GM19468 (cell line): ENCODE results near the gene CYBA.

Experiments used
- ATAC-seq: cut with Tn5 transposase; IDR thresholded peaks from one replicate; pipeline ENCODE4 v1.9.1; 2021; ENCODE audit warnings: mild to moderate bottlenecking, moderate library complexity, moderate number of reproducible peaks; ENCODE audit not compliant: unreplicated experiment; ENCODE audit errors: extremely low read depth

Gene CYBA

DNA sequence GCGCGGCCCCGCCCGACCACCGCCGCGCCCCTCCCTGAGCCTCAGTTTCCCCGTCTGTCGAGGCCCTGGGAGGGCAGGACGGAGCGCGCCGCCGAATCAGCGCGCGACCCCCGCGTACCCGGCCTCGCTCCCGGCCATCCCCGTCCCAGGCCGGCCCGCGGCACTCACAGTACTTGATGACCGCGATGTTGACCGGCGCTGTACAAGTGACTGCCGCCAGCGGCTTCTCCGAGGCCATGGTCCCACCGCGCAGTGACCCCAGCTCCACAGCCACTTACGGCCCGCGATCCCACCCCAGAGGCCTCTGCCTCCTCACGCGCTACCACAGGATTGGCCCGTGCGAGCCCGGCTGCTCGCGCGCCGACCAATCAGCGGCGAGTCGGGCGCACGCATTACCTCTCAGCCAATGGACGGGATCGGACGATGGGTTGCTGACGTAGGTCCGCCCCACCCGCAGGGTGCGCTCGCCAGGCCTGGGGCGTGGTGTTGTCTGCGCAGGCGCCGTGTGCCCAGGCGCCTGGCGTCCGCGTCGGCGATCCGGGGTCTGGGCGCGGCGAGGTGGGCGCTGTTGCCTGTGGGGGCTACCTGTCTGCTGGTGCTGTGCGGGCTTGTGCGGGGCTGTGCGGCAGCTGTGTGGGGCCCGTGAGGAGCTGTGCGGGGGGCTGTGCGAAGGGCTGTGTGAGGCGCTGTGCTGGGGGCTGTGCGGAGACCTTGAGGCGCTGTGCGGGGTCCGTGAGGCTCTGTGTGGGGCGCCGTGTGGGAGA lies 12.2 kb upstream of the CYBA start, which contains the start of gene MVD:
Gene MVD (minus strand): TSS at position 249 of the 764 bp plus-strand sequence. CDS start 11 bp downstream, at position 238.
- peak; percentile 94 for ATAC-seq

DNA sequence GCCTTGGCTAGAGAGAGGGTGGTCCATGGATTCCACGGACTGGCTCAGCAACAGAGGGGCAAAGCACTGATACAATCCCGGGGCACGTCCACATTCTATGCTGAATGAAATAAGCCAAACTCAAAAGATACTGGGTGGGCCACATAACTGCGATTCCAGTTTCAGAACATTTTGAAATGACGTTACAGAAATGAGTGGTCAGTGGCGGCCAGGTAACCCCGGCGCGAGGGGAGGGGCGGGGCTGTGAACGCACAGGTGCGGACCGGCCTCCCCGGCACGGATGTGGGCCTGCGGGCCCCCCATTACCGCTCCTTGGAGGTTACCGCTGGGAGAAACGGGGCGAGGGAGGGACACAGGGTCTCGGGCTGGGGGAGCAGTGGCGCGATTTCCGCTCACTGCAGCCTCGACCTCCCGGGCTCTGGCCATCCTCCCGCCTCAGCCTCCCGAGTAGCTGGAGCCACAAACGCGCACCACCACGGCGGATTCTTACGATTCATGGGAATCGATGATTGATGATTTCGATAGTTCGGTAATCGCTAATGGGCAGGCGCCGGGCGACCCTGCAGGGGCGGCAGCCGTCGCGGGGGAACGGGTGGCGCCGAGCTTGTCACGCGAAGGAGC lies 11.5 kb upstream of the CYBA start:
- no peak for ATAC-seq

DNA sequence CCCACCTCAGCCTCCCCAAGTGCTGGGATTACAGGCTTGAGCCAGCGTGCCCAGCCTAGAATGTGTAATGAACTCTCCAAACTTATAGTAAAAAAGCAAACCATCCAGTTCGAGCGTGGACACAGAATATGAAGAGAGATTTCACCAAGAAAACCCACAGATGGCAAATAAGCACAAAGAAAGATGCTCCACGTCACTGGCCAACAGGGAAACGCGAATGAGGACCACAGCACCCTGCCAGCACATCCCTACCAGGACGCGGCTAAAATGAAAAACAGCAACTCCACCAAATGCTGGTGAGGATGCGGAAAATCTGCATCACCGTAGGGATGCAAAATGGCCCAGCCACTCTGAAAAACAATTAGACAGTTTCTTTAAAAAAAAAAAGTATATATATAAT lies 10.6 kb upstream of the CYBA start:
- ATAC-seq = no peak

DNA sequence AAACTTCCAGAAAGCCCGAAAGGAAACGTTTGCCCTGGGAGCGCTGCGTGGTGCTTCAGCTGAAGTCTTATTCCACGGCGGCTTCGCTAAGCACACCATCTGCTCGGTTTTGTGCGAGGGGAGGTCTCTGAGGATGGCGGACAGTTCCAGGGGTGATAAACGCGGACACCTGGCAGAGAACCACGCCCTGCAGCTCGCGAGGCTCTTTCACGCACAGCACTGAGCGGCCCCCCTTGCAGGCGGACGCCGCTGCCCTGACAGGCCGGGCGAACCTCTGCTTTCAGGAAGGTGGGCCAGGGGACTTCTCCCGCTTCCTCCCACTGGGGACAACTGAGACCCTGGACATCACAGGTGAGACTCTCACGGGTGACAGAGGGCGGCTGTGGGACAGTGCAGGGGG lies 8.3 kb upstream of the CYBA start:
- ATAC-seq = no peak

DNA sequence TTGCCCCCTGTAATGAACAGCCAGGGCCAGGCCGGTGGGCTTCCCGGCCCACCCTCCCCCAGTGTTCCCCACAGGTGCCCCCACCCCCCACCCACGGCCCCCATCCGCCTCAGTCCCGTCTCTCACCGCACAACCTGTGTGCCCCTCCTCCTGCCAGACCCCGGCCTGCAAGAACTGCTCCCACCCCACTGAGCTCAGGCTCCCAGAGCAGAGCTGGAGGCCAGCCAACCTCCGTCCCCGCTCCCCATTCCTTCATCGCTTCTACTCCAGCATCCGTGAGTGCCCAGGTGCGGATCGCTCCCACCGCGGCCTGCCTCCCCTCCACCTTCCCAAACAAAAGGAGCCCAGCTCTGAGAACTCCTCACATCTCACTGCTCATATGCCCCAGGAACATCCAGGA lies 7.9 kb upstream of the CYBA start:
- no peak for ATAC-seq

DNA sequence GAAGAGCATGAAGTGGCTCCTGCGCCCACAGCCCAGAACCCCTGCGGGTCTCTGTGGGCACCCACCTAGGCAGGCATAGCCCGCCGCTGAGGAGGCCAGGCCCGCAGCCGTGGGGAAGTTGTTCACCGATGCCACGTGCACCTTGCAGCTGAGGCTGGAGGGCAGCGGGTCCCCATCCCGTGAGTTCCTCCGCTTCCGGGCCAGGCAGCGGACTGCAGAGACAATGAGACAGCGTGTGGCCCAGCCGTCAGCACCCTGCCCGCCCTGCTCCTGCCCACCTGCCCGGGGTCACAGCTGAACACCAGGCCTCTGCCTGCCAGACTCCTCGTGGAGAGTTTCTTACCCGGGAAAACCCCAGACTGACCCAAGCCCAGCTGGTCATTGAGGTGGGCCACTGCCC lies 6.5 kb upstream of the CYBA start:
- no peak for ATAC-seq

DNA sequence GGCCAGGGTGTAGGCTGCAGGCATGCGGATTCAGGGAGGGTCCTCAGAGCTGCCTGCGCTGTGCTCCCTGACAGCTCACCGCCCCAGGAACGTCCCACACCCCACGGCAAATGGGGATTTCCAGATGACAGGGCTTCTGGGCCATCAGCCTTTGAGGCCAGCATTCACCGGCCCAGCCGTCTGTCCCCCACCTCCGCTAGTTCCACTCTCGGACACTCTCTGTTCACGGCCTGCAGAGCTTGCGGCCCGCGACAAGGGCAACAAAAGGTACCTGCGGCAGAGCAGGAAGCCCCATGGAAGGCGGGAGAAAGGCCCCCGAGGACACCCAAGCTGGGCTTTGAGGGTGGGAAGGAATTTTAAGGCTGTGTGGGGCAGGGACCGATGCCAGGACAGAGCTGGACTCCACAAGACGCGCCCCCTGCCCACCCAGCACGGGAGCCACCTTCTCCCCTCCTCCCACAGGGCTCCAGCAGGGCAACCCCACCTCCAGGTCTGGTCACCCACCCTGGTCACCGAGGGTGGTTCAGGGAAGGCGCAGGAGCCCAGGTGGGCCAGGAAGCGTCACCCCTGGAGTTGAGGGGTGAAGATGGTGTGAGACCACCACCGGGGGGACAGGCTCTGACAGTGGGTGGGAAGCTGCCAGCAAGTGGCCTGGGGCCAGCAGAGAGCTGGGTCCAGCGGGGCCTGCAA lies 5.6 kb upstream of the CYBA start:
- ATAC-seq = no peak

DNA sequence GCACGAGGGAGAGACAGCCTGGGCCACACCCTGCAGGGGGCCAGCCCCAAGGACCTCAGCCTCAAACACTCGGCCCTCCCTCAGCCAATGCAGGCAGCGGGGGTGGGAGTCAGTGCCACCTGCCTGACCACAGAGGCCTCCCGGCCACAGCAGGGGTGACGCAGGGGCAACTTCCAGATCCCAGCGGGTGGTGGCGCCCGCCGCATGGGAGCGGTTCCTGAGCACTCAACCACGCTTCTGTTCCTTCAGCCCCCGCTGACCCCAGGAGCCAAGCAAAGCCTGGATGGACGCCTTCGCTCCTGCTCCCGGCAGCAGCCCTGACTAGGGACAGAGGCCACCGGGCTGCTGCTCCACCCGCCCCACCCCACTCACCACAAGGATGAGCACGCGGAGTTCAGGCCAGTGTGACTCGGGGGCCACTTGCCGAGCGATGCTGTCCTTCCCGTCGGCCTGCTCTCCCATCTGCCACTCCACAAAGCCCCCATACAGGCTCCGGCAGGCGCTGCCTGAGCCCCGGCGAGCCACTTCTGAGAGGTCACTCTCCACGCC lies 5.0 kb upstream of the CYBA start:
- no peak for ATAC-seq

DNA sequence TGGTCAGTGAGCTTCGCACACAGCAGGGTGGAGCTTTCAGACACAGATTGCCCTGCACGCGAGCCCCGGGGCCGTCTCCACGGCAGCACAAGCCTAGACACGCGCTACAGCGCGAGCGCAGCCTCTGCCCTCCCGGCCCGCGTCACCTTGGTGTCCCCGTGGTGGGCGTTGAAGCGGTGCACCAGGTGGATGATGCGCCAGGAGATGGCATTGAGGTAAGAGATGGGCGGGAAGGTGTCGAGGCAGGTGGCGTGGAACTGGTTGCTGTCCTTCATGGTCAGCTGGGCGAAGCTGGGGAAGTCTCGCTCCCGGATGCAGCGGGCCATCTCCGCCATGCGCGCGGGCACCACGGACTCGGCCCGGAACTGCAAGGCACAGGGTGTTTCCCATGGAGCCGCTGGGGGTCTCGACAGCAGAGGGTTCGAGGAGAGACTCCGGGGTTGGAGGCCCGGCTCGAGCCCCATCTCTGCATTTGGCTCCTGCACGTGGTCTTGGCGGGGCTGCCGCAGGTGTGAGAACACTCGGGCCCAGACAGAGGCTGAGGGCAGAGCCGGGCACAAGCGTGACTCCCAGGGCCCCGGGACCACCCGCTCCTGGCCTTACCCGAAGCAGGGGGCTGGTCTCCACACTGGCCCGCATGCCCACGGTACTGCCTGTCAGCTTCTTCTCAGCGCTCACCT lies 4.3 kb upstream of the CYBA start:
- ATAC-seq = no peak

DNA sequence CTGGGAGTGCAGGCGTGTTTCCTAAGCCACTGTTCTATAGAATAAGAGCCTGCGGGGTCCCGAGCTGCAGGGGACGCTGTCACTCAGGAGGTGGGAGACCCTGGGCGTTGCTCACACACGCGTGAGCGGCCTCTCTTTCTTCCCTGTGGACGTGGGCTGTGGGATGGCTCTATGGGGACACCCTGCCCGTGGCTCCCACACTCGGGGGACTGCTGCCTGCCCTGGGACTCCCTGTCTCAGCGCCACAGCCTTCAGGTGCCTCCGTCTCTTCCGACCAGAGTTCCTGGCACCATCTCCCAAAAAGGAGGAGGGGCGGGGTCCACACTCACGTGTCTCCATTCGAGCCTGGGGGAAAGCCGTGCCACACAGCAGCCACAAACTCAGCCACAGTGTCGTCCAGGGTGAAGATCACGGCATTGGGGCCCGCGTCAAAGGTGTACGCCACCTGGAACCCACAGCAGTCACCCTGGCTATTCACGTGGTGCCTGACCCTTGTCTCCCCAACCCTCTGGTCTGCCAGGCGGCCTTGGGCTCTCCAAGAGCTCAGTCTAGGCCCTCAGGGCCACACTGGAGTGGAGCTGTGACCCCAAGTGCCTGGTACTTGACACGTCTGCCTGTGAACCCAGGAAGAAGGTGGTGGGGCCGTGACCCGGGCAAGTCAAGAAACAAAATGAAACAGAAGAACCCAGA lies 3.7 kb upstream of the CYBA start:
- ATAC-seq = no peak

DNA sequence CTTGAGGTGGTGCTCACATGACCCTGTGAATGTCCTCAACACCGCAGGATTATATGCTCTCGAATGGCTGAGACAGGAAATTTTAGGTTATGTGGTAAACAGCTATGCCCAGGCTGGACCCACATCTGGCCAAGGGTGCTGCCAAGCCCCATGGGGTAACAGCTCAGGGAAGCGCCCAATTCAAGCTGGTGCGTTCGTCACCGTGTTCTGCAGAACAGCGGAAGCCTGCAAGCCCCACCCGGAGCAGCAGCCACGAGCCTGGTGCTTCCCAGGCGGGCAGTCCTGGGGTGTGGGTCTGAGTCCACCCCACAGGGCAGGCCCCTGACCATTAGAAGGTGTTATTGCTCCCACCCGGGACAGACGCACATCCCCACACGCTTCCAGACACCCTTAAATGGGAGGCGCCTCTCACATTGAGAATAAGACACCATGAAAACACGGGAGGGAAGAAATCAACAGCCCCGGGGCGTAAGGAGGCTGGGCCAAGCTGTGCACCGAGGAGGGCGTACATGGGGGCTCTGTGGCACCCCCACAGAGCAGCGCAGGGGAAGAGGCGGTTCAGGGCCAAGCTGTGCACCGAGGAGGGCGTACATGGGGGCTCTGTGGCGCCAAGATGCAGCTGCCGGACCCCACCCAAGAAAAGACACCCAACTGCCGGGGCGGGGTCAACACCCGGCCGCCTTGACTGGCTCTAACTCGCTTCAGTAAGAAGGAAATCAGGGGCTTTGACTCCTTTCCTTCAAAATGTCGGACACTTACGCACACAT lies 2.9 kb upstream of the CYBA start:
- ATAC-seq = no peak

DNA sequence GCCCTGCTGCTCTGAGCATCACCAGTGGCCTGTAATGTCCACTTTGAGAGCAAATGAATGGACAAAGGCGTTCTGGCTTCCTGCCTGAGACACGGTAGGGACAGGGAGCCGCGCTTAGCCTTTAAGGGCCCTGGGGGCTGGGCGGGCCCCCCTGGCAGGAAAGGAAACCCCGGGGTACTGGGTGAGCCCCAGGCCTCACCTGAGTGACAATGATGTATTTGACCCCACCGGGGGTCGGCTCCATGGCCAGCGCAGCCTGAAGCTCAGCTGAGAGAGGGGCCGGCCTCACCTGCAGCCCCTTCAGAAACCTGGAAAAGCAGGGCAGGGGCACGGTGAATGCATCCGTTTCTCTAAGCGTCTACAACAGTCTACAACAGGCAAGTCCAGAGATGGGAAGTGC lies 2.2 kb upstream of the CYBA start:
- no peak for ATAC-seq

DNA sequence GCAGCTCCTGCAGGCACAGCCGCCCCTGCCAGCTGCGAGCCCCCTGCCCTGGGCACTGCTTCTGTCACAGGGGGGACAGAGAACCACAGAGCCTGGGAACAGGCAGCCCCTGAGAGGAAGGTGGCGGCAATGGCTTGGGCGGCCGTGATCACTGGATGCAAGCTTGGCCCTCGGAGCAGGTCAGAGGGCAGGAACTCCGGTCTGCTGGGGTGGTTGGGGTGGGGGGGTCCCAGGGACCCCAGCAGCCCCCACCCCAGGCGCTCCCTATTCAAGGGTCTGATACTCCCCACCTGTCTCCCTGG lies 1.9 kb upstream of the CYBA start:
- ATAC-seq = no peak

DNA sequence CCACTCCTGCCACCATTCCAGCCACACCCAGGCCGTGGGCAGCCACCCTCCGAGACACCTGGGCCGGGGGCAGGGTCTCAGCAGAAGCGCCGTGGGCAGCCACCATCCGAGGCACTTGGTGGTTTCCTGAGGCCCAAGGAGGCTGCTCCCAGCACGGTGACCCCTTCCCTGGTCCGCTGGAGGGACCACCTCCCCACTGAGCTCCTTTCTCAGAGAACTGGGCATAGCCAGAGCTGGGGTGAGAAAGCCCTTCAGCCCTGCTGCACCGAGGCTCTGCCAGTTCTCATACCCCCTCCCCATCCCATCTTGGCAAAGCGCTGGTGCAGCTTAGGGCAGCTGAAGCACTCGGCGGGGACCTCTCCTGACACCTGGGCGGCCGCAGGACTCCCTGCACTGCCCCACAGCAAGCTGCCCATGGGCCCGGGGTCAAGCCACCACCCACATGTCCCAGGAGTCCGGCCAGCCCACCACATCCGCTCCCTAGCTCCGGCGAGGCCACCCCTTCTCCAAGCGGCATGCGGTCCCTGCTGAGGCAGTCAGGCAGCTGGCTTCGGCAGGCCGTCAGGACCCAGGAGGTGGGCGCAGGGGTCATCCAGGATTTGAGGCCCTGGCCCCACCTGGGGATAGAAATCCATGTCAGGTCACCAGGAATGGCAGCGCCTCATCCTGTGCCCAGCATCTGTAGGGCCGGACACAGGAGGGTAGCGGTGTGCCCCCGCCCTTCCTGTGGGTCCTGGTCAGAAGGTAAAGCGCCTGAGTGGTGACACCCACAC lies 1.3 kb upstream of the CYBA start:
- ATAC-seq = no peak

DNA sequence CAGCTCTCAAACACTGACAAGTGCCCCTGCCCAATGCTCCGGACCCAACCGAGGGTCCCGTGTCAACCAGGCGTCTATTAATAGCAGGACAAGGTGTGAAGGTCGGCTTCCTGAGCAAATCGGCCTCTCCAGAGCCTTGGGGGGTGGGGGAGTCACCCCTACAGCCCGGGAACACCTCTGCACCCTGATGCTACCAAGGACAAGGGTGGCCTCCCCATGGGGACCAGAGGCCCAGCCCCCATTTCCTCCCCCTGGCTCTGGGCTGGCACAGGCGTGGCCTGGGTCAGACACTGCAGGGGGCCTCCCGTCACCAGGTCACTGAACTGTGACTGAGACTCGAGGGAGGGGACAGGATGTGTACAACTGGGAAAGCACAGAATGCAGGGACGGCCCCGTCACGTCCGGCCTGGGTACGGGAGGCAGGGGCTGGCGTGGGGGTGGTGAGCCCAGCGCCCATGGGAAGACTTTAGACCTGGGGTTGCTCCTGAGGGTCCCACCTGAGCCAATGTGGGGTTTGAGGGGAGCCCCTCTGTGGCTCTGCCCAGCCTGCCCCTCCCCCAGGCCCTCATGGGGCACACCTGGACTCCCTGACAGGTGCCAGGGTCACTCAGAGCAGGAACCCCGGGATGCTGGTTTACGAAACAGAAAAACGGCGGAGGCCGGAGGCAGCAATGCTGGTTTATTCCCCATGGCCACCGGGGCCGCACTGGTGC lies 579 bp upstream of the CYBA start:
- ATAC-seq = peak; percentile 62

DNA sequence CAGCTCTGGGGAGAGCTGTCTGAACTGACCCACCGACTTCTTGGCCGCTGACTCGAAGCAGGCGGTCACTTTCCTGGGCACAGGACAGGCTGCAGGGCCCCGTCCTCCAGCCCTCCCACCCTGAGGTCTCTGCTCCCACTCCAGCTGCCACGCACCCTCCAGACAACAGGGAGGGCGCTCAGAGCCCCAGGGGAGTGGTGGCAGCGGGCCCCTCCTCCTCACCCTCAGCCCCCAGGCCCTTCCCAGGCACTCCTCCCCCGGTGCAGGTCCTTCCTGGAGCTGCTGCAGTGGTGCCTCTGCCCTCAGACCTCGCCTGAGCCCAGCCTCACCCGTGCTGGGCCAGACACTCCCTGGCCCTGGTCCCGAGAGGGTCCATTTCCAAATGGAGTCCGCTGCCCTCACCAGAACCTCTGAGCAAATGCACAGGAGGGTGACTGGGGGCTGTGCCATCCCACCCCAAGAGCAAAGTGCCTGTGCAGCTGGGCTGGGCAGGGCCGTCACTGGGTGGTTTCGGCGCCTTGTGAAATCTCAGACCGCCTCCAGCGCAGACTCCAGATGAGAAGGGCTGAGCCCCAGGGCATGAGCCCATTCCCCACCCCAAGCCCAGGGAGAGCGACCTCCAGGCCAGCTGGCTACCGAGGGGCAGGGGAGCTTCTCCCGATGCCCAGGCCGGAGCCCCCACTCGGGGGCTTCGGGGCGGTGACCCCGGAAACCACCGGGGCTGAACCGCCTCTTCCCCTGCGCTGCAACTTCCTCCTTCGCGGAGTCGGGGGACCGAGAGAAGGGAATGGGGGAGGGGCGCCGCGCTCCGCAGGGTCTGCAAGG lies 717 bp downstream of the CYBA start:
- ATAC-seq = no peak

DNA sequence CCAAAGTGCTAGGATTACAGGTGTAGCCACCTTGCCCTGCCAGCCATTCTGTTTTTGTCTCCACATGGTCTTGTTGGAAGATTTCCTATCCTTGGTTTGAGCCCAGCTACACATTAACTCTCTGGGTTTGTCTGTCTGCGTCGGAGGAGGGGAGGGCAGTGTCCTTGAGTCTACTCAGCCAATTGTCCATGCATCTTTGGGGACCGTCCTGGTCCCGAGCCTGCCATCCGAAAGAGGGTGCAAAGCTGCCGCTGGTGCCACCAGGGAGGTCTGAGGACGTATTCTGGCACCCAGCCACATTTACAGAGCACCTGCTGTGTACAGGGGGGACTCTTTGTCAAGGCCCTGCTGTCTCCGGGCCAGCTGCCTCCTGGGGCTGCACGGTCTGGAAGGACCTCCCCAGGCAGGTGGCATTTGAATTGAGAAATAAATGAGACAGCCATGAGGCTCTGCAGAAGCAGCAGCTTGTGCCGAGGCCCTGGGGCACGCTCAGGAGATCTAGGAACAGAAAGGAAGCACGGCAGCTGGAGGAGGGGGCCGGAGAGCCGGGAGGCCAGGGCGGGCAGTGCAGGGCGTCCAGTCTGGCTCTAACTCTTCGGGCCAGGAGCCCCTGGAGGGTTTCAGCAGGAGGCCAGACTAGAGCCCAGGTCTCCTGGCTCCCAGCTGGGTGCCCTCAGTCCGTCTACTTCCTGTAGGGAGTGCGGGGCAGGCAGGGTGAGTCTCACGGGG lies 1.5 kb downstream of the CYBA start:
- ATAC-seq = no peak
